GM18951 (cell line): ENCODE data around the gene CALML5.

Experiments
- POLR2A ChIP-seq: IDR thresholded peaks from 4 replicates; pipeline ENCODE4 v1.6.1; 2011; ENCODE audit warnings: mild to moderate bottlenecking; ENCODE audit not compliant: insufficient read length, insufficient read depth; ENCODE audit errors: extremely low read depth
- in situ Hi-C: fragments of 300-500 bp; cut with MboI; formaldehyde crosslinking; loops from one replicate; pipeline ENCODE4 v1.12.0; 2022; ENCODE audit warnings: low sequenced_read_pairs, mixed read lengths, inconsistent platforms; ENCODE audit not compliant: unreplicated experiment

Gene CALML5

GRCh38 chr10:5496261-5497250 is 2.8 kb downstream of the CALML5 start:
- no peak for TF ChIP-seq POLR2A
- in situ Hi-C loops = no loop called here

GRCh38 chr10:5494611-5495010 is 4.8 kb downstream of the CALML5 start:
- no peak for TF ChIP-seq POLR2A
- in situ Hi-C loops = no loop called here

- TF ChIP-seq POLR2A = no peak
- in situ Hi-C loops = no loop called here
Measured at GRCh38 chr10:5493691-5494090, 5.7 kb downstream of the CALML5 start.

DNA sequence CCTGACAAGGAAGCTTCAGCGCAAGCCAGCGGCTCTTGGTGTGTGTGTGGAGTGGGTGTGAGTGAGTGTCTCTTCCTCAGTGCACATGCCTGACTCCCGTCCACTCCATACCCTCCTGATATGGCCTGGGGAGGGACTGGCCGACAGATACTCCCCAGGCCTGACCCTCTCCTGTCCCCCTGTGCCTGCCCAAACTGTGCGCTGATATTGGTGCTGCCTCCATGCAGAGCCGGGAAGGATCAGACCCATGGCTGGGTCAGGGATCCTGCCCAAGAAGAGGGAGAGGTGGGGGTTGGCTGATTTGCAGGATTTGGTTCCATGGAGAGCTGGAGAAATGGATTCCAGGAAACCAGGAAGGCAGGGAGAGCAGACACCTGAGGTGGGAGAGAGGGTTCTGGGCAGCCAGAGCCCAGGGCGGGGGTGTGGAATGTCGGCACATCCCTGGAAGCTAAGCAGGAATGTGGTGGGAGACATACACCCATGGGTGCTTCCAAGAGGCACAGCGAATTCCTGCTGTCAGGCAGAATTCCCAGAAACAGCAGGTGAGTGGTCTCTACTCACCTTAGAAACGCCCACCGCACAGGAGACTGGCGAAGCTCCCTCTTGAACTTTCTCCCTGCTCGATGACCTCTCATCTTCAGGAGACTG is 6.3 kb downstream of the CALML5 start:
- TF ChIP-seq POLR2A = no peak
- in situ Hi-C loops = no loop called here

GRCh38 chr10:5492322-5492855 is 7.0 kb downstream of the CALML5 start:
- in situ Hi-C loops = no loop called here
- no peak for TF ChIP-seq POLR2A

DNA sequence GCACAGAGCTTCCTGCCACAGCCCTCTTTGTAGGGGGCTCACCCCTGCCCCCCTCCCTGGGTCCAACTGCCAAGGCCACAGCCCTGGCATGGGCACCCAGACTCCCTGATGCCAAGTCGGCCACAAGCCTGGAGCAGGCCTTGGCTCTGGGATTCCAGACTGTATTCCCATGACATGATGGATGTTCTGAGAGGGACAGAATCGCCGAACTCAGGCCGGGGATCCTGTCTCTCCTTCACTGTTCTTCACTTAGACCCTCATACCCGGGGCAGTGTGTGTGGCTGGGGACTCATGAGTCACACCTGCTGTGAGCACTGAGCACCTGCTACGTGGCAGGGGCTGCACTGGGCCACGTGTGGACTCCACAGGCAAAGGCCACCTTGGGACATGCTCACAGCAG is 7.9 kb downstream of the CALML5 start:
- TF ChIP-seq POLR2A = no peak
- in situ Hi-C loops = no loop called here

GRCh38 chr10:5490698-5491464 is 8.5 kb downstream of the CALML5 start:
- in situ Hi-C loops = no loop called here
- no peak for TF ChIP-seq POLR2A

DNA sequence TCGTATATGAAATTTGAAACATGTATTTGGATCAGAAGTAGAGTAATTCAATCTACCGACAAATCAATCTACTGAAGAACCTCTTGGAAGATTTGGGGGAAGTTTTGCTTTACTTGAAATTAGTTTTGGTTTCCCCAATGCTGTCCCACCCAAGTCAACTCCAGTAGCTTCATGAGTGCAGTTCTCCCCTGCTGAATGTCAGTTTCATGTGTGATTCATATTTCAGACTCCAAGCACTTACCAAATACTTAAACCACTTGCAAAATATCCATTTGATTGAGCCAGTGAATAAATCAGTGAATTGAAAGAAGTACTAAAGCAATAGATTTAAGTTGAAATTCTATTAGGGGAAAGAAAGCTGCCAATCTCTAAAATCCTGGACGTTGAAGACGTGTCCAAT is 9.3 kb downstream of the CALML5 start:
- in situ Hi-C loops = no loop called here
- no peak for TF ChIP-seq POLR2A

DNA sequence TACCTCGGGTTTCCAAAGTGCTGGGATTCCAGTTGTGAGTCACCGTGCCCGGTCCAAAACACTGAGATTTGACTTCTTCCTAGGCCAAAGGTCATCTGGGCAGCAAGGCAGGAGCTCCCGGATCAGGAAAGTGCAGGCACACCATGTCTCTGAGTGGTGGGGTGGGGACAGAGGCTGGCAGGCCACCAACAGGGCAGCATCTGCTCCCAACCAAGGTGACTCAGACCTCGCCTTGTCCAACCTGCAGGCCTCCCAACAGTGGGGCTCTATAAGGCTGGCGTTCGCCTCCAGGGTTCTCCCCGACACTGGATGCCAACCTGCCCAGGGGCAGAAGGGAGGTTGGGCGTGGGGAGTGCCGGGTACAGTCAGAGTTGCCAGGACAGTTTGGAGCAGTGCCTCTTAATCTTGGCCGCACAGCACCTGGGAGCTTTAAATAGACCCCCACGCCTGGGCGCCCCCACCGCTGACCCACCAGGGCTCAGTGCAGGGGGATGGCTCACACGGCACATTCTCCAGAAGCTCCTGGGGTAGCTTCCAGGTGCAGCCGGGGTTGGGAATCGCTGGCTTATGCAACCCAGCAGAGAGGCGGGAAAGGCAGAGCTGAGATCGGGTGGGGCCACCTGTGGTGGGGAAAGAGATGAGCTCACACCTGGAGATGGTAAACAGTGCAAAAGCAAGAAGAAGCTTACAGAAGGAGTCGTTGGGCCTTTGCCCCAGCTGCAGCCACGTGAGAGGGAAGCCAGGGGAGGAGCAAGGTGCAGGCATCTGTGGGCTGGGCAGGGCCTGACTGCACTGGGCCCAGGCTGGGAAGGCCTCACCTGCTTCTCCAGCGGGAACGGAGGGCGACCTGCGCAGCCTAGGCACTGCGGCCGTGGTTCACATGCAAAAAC is 10.9 kb downstream of the CALML5 start:
- in situ Hi-C loops = no loop called here
- TF ChIP-seq POLR2A = no peak

DNA sequence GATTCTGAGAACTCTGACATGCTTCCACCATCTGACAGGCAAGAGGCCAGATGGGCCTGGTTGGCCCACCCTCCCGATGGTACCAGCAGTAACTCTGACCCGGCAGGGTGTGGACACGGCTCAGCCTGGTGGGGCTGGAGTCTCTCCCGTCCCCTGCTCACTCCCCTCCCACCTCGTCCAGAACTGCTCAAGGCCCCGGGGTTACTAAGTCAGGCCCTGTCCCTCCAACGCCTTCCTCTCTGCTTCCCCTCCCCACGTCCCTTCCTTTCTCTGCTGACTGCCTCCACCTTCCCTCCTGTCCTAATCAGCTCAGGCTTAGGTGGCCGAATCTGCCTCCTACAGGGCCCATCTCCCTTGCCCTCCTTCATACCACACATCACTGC is 12.5 kb downstream of the CALML5 start:
- in situ Hi-C loops = no loop called here
- TF ChIP-seq POLR2A = no peak

- in situ Hi-C loops = no loop called here
- TF ChIP-seq POLR2A = no peak
Measured at GRCh38 chr10:5485948-5486852, 13.2 kb downstream of the CALML5 start.
